ENCODE data around the gene UNCX. TPM values are rescaled to one million over a fixed set of nuclear protein-coding genes. Genes with fewer than 3 reads are reported as not detected.

Gene UNCX
- total RNA-seq, 1 donor from 2014 or later, result not detected

DNA sequence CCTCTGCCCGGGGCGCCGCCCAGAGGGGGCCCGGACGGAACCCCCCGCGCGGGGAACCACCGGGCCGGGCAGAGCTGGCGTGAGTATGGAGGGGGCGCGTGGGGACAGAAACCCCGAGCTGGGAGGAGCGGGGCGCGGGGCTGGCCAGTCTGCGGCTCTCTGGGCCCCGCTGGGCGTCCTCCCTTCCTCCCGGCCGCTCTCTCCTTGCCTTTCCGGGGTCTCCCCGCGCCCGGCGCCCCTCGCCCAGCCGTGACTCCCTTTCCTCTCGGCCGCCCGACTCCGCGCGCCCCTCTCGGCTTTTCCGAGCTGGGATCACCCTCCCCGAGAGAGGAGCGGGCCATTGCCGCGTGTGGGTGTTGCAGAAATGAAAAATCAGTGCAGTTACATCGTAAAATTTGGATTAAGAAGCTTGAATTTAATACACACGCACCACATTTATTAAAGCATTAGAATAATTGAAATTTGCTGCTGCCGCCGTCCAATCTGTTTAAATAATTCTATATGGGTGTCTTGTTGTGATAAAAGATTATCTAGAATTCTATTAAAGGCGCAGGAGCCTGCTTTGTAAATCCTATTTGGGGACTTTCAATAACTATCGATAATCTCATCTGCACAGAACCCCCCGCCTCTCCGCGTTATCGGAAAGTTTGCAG is 9.1 kb downstream of the UNCX start:
- Mint-ChIP-seq H3K9me3 (ENCODE audit: unreplicated experiment) (no peaks in the 10 kb centered on the region), H3K36me3 (ENCODE audit: unreplicated experiment) (peaks cover 4% of the 10 kb centered on the region), H3K27ac (ENCODE audit: unreplicated experiment) (no peak overlapping the region), H3K4me3 (ENCODE audit: unreplicated experiment) (no peak overlapping the region), H3K27me3 (ENCODE audit: unreplicated experiment) (peaks cover 68% of the 10 kb centered on the region), H3K4me1 (ENCODE audit: unreplicated experiment) (peaks cover 4% of the 10 kb centered on the region)
- DNase-seq (ENCODE audit: extremely low spot score, unreplicated experiment), result no peak
- TF ChIP-seq, protein P1, sequence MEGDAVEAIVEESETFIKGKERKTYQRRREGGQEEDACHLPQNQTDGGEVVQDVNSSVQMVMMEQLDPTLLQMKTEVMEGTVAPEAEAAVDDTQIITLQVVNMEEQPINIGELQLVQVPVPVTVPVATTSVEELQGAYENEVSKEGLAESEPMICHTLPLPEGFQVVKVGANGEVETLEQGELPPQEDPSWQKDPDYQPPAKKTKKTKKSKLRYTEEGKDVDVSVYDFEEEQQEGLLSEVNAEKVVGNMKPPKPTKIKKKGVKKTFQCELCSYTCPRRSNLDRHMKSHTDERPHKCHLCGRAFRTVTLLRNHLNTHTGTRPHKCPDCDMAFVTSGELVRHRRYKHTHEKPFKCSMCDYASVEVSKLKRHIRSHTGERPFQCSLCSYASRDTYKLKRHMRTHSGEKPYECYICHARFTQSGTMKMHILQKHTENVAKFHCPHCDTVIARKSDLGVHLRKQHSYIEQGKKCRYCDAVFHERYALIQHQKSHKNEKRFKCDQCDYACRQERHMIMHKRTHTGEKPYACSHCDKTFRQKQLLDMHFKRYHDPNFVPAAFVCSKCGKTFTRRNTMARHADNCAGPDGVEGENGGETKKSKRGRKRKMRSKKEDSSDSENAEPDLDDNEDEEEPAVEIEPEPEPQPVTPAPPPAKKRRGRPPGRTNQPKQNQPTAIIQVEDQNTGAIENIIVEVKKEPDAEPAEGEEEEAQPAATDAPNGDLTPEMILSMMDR (IDR thresholded peaks at IDR 0.05), result no peak

DNA sequence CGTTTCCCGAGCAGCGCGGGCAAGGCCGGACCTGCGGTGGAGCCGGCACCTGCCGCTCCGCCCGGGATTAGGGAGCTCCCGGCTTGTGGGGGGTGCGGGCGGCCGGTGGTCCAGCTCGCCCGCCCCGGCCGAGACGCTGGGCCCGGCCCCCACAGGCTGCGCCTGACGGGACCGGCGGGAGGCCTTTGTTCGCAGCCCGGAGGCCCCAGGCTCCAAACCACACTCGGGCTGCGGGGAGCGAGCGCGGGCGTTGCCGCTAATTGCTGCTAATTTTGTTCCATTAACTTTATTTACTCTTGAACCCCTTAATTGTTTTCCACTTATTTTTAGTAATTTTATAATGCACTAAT is 9.6 kb downstream of the UNCX start:
- Mint-ChIP-seq H3K27ac (ENCODE audit: unreplicated experiment) (no peak overlapping the region), H3K4me3 (ENCODE audit: unreplicated experiment) (no peak overlapping the region), H3K36me3 (ENCODE audit: unreplicated experiment) (peaks cover 4% of the 10 kb centered on the region), H3K27me3 (ENCODE audit: unreplicated experiment) (peaks cover 66% of the 10 kb centered on the region), H3K4me1 (ENCODE audit: unreplicated experiment) (peaks cover 2% of the 10 kb centered on the region), H3K9me3 (ENCODE audit: unreplicated experiment) (no peaks in the 10 kb centered on the region)
- TF ChIP-seq, protein P1 (IDR thresholded peaks at IDR 0.05), result no peak
- DNase-seq (ENCODE audit: extremely low spot score, unreplicated experiment), result no peak

DNA sequence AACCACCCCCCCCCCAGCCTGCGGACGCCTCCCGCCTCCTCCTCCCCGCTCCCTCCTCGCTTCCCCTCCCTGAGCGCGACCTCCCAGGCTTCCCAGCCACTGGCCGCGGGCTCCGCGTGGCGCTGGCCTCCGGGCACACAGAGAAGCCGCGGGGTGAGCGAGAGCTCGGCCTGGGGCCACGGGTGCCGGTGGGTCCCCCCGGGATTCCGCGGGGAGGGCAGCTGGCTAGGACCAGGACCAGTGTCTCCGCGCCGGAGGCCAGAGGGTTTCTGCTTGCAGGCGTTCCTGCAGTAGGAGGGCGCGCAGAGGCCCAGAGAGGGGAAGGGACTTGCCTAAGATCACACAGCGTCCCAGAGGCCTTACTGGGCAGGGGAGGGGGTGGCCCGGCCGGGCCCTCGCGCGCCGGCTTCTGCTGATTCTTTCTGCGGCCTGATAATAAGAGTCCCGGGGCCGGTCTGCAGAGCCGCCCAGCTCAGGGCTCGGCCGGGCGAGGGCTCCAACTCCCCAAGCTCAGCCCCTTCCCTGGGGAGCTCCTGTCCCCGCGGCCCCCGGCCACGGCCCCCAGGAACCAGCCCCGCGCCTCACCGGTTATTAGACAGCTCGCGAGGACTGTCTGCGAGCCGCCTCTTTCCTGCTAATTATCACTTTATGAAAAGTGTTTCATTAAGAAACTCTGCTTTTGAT is 10.1 kb downstream of the UNCX start:
- H3K27ac Mint-ChIP-seq (ENCODE audit: unreplicated experiment), result no peak overlapping the region
- H3K4me1 Mint-ChIP-seq (ENCODE audit: unreplicated experiment), result peaks cover 2% of the 10 kb centered on the region
- H3K4me3 Mint-ChIP-seq (ENCODE audit: unreplicated experiment), result no peak overlapping the region
- peaks cover 4% of the 10 kb centered on the region for H3K36me3 Mint-ChIP-seq (ENCODE audit: unreplicated experiment)
- H3K27me3 Mint-ChIP-seq (ENCODE audit: unreplicated experiment), result peaks cover 63% of the 10 kb centered on the region
- DNase-seq (ENCODE audit: extremely low spot score, unreplicated experiment), result no peak
- TF ChIP-seq, protein P1 (IDR thresholded peaks at IDR 0.05), result no peak
- H3K9me3 Mint-ChIP-seq (ENCODE audit: unreplicated experiment), result no peaks in the 10 kb centered on the region

DNA sequence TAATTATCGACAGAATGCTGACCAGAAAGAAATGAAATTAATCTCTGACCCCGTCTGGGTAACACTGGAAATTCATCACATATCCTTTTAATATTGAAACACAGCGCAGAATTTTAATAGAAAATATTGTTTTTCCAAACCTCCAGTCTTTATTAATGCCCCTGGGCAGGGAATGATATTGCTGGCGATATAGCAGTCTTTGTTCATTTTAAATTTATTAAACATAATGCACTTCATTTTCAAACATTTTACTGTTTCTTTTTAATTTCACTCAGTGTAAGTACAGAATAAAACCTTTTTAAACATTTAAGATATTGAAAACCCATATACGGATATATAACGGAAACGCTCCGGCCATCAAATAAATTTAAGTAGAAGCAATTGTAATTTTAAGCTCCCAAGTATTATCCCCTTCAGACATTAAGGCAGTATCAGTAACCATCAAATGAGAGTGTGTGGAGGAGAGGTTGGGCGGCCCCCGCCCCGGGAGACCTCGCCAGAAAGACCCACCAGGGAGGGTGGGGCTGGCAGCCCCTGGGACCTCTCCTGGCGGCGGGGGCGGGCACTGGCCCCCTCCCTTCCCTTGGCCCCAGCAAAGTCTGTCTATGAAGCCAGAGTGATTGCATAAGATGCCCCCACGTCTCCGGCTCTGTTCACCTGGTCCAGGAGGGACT is 10.8 kb downstream of the UNCX start:
- Mint-ChIP-seq H3K36me3 (ENCODE audit: unreplicated experiment) (peaks cover 4% of the 10 kb centered on the region), H3K4me1 (ENCODE audit: unreplicated experiment) (peaks cover 6% of the 10 kb centered on the region), H3K9me3 (ENCODE audit: unreplicated experiment) (no peaks in the 10 kb centered on the region), H3K27me3 (ENCODE audit: unreplicated experiment) (peaks cover 62% of the 10 kb centered on the region), H3K4me3 (ENCODE audit: unreplicated experiment) (no peak overlapping the region), H3K27ac (ENCODE audit: unreplicated experiment) (no peak overlapping the region)
- no peak for DNase-seq (ENCODE audit: extremely low spot score, unreplicated experiment)
- TF ChIP-seq, protein P1 (IDR thresholded peaks at IDR 0.05), result no peak

DNA sequence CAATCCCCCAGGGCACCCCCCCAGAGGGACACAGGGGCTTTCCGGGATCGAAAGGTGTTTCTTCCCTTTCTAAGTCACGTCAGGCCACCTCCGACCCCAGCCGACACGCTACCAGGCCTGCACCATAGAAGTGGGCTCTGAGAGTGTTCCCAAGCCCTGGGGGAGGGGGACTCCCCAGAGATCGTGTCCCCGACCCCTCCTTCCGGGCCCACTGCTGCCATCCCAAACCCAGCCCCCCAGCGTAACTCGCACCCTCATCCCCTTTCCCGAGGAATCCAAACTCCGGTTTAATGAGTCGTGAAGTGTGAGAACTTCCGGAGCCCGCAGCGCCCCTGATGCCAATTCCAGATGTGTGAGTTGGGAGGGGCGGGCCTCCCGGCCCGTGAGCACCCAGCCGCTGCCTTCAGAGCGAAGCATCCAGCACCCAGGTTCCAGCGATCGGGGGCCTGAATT is 11.3 kb downstream of the UNCX start:
- H3K9me3 Mint-ChIP-seq (ENCODE audit: unreplicated experiment), result no peaks in the 10 kb centered on the region
- peaks cover 60% of the 10 kb centered on the region for H3K27me3 Mint-ChIP-seq (ENCODE audit: unreplicated experiment)
- H3K27ac Mint-ChIP-seq (ENCODE audit: unreplicated experiment), result no peak overlapping the region
- H3K36me3 Mint-ChIP-seq (ENCODE audit: unreplicated experiment), result peaks cover 3% of the 10 kb centered on the region
- no peak for DNase-seq (ENCODE audit: extremely low spot score, unreplicated experiment)
- TF ChIP-seq, protein P1 (IDR thresholded peaks at IDR 0.05), result no peak
- peaks cover 7% of the 10 kb centered on the region for H3K4me1 Mint-ChIP-seq (ENCODE audit: unreplicated experiment)
- no peak overlapping the region for H3K4me3 Mint-ChIP-seq (ENCODE audit: unreplicated experiment)

Data from osteocyte (in vitro differentiated cells).